Inflammatory macrophage treated with lipopolysaccharide for 4 hours (primary cell): ENCODE measurements around the gene SPECC1L.

Experiments
- DNase-seq: peaks from one replicate; pipeline ENCODE4 v3.0.0-alpha.2; 2020

SPECC1L gene

GRCh38 chr22:24376002-24376401 lies 105.4 kb downstream of the SPECC1L start:
- DNase-seq: no peak

- DNase-seq: peak; percentile 77
Measured at GRCh38 chr22:24376586-24376985, 106.0 kb downstream of the SPECC1L start.

- DNase-seq: peak; percentile 16
Measured at GRCh38 chr22:24379536-24379935, 108.9 kb downstream of the SPECC1L start.

GRCh38 chr22:24380220-24380904 lies 109.7 kb downstream of the SPECC1L start:
- DNase-seq: no peak

- no peak for DNase-seq
Measured at GRCh38 chr22:24380905-24381230, 110.2 kb downstream of the SPECC1L start.

- DNase-seq: no peak
Measured at GRCh38 chr22:24383061-24383460, 112.4 kb downstream of the SPECC1L start.

GRCh38 chr22:24384131-24384530 lies 113.5 kb downstream of the SPECC1L start:
- peak; percentile 73 for DNase-seq

GRCh38 chr22:24386937-24387471 lies 116.4 kb downstream of the SPECC1L start:
- no peak for DNase-seq

- no peak for DNase-seq
Measured at GRCh38 chr22:24389680-24390079, 119.0 kb downstream of the SPECC1L start.

GRCh38 chr22:24390156-24390555 lies 119.5 kb downstream of the SPECC1L start:
- DNase-seq: no peak

GRCh38 chr22:24390576-24390975 lies 119.9 kb downstream of the SPECC1L start:
- peak; percentile 48 for DNase-seq

GRCh38 chr22:24391836-24392217 lies 121.2 kb downstream of the SPECC1L start:
- DNase-seq: peak; percentile 70

GRCh38 chr22:24392218-24392931 lies 121.7 kb downstream of the SPECC1L start:
- no peak for DNase-seq

- peak; percentile 16 for DNase-seq
Measured at GRCh38 chr22:24393012-24393559, 122.5 kb downstream of the SPECC1L start.

- DNase-seq: peak; percentile 64
Measured at GRCh38 chr22:24393848-24394247, 123.2 kb downstream of the SPECC1L start.

- DNase-seq: no peak
Measured at GRCh38 chr22:24394254-24394653, 123.6 kb downstream of the SPECC1L start.

- DNase-seq: no peak
Measured at GRCh38 chr22:24398409-24398808, 127.8 kb downstream of the SPECC1L start.

- peak; percentile 57 for DNase-seq
Measured at GRCh38 chr22:24400034-24400725, 129.5 kb downstream of the SPECC1L start.

- DNase-seq: peak; percentile 96
Measured at GRCh38 chr22:24400726-24401596, 130.3 kb downstream of the SPECC1L start.

GRCh38 chr22:24401931-24402367 lies 131.3 kb downstream of the SPECC1L start:
- peak; percentile 62 for DNase-seq

GRCh38 chr22:24402460-24403192 lies 132.0 kb downstream of the SPECC1L start:
- peak; percentile 98 for DNase-seq

GRCh38 chr22:24403346-24403745 lies 132.7 kb downstream of the SPECC1L start:
- DNase-seq: no peak
